G401 (cell line): ENCODE measurements around the gene MYH9. TPM values are rescaled to one million over a fixed set of nuclear protein-coding genes. Genes with fewer than 3 reads are reported as not detected.
A peak's percentile ranks its signal among the peaks of the same experiment; 100 is the strongest.

ENCODE experiments used
- DNase-seq: peaks from one replicate; pipeline ENCODE4 v3.0.0-alpha.2; 2015; ENCODE audit warnings: low spot score
- in situ Hi-C: cut with HindIII; loops from 2 replicates; pipeline ENCODE4 v1.10.0; 2016; ENCODE audit warnings: low sequenced_read_pairs, mixed read lengths
- total RNA-seq: library from RNA; depleted of rRNA; stranded (reverse); fragments of >200 nt; shearing (Covaris generic); gene quantifications from 2 replicates; pipeline ENCODE4 v1.2.3, GENCODE V29; 2014

The MYH9 gene
- total RNA-seq, 1 experiment from 2014 or later, result 185 TPM

DNA sequence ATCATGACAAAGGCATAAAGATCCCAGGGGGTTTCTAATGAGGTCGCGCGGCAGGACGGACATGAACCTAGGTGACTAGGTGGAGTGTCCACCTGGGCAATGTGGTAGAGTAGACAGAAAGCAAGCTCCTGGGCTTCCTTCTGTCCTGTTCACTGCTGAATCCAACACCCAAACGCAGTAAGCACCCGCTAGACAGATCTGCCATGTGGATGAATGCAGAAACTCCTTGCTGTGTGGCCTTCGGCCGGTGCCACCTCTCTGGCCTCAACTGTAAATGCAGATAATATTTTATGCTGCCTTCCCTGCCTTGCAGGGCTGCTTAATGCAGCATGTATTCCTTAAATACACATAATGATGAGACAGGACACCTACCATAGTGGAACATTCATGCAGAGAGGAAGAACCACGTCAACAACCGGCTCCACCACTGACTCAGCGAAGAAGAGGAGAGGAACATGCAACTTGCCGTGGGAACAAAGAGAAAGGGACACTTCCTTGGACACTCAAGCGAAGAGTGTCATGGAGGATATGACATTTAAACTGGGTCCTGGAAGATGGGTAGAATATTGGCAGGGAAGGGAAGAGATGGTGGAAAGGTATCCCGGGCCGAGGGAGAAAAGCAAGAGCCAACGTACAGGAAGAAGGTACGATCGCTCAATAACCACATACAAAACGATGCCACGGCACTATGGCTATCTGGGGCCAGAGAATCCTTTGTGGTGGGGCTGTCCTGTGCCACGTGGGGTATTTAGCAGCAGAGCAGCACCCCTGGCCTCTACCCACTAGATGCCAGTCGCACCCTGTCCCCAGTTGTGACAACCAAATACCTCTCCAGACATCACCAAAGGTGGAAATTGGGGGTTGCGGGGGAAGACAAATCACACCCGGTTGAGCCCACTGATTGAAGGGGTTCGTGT, 30.8 kb downstream of the MYH9 start:
- no peak for DNase-seq
- in situ Hi-C loops, result no loop called here

DNA sequence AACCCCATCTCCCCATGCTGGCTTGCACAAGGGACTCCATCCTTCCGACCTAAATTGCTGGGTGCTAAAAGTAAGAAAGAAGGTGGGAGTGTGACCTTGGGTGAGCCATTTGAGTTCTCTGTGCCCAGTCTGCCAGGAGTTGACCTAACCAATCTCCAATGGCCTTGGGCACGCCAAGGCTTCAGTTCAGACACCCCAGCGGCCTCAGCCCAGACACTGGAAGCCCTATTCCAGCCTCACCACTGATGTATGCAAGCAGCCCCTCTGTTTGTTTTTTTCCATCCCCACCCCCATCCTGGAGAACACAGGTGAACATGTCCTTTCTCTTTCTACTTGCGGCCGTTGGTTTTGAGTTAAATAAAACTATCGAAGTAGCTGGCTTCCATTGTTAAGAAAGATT, 31.9 kb downstream of the MYH9 start:
- no peak for DNase-seq
- in situ Hi-C loops, result no loop called here

DNA sequence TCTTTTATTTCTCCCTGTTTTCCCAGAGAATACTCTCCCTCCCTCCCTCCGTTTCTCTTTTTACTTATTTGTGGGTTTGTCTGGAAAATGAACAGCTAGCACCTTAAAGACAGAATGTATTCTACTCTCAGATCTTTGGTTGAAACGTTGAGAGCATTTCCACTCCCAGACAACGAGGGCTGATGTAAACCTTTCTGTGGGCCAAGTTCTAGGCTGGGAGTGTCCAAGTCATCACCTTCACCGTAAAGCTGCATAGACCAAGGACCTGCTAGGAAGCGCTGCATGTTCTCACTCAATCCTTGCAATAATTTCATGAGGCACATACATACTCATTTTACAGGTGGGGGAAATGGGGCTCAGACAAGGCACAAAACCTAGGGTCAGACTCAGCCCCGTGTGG, 32.4 kb downstream of the MYH9 start:
- in situ Hi-C loops, result no loop called here
- peak; percentile 61 for DNase-seq

DNA sequence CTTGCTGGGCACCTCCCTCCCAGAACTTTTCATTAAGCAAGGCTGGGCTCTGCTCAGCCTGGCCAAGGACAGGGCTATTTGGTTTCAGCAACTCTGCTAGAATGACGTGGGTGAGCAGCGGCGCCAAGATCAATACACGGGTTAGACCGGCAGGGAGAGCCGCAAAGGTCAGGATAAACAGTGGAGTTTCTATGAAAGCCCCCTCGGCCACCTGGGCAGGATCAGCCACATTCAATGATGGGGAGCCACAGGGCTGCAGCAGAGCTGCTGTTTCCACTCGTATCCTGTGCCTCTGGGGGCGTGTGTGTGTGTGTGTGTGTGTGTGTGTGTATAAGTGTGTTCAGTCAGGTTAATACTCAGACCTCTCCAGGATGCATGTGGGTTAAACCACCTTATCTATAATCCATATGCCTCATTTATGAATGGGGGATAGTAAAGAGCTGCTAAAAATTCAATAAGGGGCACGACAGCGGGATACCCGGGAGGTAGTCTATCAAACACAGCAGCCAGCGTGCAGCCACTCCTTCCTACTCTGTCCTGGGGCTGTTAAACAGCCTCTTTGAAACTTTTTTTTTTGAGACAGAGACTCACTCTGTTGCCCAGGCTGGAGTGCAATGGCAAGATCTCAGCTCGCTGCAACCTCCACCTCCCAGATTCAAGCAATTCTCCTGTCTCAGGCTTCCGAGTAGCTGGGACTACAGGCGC, 34.8 kb downstream of the MYH9 start:
- no peak for DNase-seq
- in situ Hi-C loops, result no loop called here

DNA sequence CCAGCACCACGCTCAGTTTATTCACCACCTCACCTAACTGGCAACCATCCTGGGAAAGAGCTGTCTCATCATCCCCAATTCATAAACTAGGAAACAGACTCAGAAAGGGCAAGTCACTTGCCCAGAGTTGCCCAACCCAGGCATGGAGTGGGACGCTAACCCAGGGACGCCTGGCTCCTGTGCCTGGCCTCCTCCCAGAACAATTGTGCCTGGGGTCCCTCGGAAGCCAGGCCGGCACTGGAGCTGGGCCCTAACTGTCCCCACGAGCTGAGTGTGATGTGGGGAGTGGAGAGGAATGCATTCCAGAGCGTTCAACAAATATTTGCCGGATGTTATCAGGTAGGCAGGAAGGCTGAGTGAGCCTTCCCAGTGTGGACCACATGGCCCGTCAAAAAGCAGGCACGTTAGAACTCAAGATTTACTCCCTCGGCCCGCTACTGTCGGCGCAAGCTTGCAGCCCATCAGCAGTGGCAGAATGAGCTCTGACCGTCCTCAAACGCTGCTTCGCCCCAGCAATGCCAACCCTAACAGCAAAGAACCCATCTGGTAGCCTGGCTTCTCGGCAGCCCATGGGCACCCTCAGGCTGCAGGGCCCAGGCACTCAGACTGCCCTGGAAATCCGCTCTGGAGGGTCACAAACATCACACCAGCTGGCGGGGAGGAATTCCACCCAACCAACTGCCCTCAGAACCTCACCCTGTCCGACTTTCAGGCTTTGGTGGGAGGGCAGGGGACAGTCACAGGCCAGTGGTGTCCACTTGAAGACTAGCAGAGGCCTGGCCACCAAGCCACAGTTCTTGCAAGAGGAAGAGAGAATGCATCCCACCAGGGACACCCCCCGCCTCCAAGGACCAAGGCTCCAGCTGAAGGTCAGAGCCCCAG, 35.6 kb downstream of the MYH9 start:
- in situ Hi-C loops, result no loop called here
- peak; percentile 48 for DNase-seq

DNA sequence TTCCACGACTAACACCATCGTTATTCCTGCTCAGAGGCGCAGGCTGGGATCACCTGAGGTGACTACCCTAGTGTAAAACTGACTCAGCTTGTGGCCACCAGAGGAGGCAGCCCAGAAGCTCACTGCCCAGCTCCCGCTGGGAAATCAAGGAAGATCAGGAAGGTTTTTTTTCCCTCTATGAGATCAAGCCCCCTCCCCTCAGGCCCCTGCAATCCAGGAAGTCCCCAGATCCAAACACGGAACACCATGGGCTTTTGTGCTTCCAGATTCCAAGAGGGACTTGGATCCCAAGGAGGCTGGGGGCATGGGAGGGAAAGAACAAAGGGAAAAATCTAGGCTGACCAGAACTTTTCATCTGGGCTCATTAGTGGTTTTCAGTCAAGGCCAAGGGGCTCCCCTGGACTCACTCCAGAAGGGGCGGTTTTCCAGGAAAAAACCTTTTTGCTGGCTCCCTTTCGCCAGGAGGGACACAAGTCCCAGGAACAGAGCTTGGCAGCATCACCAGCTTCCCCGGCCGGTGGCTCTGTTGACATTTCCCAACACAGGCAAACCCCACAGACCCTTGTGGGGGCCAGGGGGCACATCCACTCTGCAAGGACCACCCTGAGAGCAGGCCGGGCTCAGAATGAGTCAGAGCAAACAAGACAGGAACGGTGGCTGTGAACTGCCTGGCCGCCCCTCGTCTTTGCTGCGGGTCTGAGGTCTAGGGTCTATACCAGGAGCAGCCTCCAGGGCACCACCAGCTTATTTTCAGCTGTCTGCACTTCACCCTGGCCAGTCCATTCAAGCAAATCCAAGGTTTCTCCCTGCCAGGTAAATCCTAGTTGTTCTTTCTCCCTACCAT, 36.8 kb downstream of the MYH9 start:
- in situ Hi-C loops, result no loop called here
- DNase-seq, result no peak

DNA sequence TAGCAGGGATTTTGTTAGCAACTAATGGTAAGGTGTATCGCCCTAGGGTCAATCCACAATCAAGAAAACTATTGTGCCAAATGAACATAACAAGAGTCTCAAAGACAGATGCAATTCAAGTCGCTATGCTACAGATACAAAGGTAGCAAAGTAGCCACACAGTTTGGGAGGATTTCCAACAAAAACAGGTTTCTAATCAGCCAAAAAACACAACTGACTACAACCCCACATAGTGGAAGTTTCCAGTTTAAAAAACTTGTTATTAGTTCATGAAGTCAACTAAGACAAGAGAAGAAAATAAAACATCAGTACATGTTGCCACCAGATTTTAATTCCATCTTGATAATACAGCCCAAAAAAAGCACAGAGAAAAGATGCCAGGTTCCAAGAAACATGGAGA, 38.0 kb downstream of the MYH9 start:
- no peak for DNase-seq
- in situ Hi-C loops, result no loop called here

DNA sequence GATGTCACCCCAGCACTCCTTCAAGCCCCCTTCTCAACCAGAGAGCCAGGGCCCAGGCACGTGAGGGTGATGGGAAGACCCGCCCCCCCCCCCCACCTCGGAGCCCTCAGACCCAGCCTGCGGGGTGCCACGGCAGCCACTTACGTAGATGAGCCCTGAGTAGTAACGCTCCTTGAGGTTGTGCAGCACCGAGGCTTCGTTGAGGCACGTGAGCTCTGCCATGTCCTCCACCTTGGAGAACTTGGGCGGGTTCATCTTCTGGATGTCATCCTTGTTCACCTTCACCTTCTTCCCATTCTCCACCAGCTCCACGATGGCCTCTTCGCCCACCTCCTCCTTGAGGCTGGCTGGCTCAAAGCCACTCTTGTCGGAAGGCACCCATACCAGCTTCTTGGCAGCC, 39.0 kb downstream of the MYH9 start:
- in situ Hi-C loops, result no loop called here
- DNase-seq, result no peak

DNA sequence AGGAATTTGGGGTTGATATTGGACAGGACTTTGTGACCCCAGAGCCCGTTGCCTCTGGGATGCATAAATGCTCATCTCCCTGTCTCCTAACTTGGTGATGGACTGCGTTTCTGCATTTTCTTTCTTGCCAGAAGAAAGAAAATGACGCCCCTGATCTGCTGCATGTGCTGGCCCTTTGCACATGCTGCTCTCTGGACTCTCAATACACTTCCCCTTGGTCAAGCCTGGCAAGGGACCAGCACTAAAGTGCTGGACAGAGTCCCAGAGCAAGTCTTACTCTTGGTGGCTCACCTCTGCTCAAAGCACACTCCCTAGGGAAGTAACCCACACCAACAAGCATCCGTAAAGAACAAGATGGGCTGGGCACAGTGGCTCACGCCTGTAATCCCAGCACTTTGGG, 40.7 kb downstream of the MYH9 start:
- DNase-seq, result no peak
- in situ Hi-C loops, result no loop called here

DNA sequence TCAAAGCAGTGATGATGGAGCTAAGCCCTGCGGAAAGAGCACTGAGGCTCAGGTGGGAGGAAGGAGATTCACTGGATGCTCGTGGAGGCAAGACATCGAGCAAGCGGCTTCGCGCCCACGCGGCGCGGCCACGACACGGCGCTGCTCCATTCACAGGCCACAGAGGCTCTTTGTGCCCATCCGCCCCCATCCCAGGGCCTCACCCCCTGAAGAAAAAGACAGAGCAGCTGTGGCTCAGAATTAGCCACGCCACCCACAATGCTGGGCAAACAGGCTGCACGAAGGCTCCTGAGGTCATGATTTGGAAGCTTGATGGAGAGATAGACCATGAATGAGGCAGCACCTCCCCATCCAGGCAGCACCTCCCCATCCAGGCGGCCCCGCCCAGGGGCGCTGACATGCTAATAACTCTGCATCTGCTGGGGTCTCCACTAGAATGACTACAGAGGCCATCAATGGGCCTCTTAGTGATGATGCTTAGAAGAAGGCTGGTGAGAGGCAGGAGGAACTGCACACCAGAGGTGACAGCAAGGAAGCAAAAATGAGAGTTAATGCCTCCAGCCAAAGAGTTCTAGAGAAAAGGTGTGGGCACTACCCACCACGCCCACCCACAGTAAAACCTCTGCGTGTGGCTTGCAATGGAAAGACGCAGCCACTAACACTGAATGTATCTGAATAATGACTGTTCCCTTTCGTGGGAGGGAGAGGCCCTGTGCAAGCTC, 43.5 kb downstream of the MYH9 start:
- in situ Hi-C loops, result loop anchor here (5.0 kb wide), 1 partner anchor 88 kb away; no protein-coding TSS in a partner anchor
- DNase-seq, result no peak

DNA sequence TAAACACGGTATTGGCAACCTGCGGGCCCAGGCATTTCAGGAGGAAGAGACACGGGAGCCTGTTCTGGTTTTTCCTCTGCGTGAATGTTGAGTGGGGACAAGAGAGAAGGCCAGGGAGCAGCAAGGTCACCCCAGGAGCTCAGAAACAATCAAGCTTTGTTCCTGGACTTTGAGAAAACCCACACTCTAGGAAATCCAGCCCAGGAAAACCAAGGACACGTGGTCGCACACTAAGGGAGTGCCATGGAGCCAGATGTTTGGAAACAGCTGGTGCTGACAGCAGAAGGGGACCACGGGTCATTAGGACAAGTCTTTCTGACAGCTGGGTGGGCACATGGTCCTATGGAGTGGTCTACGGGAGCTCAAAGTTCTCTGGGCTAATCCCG, 44.1 kb downstream of the MYH9 start:
- no peak for DNase-seq

DNA sequence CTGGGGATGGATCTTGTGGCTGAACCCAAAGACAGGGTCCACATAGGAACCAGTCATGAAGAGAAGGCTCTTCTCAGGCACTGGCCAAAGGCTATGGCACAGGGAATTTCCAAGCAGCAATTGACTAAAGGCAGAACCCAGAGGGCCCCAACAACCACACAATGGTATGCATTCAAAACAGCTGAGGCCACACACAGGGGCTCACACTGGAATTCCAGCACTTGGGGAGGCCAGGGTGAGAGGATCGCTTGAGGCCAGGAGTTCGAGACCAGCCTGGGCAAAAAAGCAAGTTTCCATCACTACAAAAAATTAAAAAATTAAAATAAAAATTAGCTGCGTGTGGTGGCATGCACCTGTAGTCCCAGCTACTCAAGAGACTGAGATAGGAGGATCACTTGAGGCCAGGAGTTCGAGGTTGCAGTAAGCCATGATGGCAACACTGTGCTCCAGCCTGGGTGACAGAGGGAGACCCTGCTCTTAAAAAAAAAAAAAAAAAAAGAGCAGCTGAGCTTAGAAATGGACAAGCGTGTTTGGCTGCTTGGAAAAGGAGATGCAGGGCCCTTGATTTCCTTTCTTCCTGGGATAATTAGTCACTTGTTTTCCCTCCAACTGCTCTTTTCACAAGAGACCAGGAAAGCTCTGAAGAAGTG, 44.6 kb downstream of the MYH9 start:
- no peak for DNase-seq
- in situ Hi-C loops, result loop anchor here (5.0 kb wide), 1 partner anchor 89 kb away; no protein-coding TSS in a partner anchor

More for the DNA sequence above, 44.1 kb downstream of the MYH9 start:
- in situ Hi-C loops, result loop anchor here (5.0 kb wide), 1 partner anchor 89 kb away; no protein-coding TSS in a partner anchor

DNA sequence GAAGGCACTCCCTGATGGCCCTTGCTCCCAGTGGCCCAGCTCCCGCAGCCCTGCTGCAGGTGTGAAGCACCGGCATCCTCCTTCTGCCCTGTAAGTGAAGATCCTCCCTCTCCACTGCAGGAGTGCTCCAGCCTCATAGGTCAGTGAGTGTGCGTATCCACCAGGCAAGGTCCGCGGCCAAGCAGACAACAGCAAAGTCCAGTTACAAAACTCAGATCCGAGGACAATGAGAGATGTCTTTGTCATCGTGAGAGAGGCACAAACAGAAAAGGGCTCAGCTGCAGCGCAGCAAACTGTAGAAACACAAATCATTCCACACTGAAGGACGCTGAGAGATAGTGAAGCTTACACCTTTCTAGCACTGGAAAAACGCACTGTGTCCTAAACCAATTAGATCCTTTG, 46.1 kb downstream of the MYH9 start:
- in situ Hi-C loops, result loop anchor here (5.0 kb wide), 1 partner anchor 91 kb away; no protein-coding TSS in a partner anchor
- DNase-seq, result no peak

DNA sequence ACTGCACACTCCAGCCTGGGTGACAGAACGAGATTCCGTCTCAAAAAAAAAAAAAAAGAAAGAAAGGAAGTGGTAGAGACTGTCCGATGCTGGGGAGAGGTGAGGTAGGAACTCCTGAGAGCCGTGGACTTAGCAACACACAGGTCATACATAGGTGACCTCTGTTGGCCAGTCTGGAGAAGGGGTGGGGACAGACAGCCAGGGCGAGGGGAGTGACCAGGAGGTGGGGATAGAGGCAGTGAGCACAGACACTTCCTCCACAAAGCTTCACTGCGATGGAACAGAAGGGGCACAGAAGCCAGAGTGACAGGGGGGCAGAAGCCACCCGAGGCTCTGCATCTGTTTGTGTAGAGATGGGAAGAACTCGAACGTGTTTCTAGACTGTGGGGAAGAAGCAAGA, 47.1 kb downstream of the MYH9 start:
- no peak for DNase-seq
- in situ Hi-C loops, result loop anchor here (5.0 kb wide), 1 partner anchor 92 kb away; no protein-coding TSS in a partner anchor

DNA sequence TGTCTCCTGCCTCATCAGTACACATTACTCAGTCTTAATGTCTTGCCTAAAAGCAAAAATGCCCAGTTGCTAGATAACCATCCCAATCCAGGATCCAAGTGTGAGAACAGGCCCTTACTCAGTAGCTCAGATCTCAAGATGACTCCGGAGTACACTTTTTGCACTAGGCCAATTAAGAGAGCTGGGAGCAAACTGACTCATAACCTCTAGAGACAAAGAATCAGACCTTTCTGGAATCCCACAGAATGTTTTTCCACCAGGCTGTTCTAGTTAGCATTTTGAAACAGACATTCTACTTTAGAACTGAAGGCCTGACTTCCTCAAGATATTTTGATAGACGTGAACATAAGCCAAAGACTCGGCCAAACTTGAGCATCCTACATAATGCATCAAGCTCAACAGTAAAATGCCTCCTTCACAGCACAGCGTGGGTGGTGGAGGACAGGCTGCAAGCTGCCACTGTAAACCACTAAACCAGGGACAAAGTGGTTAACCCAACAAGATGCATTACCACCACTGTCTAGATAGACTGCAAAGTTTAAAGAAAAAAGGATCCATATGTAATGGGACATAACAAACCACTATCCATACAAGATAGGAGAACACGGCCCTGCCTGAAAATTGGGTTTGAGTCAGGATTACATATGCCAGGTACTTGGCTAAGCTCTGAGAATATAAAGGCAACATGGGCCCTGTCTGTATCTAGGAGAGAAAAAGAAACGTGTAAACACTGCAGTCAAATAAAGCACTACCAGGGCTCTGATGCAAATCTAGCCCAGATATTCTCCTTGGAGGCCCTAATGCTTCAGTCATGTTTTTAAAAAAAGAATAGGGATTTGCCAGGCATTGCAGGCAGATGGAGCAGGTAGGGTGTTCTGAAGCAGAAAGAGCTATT, 48.3 kb downstream of the MYH9 start:
- no peak for DNase-seq
- in situ Hi-C loops, result loop anchor here (5.0 kb wide), 1 partner anchor 93 kb away; no protein-coding TSS in a partner anchor

DNA sequence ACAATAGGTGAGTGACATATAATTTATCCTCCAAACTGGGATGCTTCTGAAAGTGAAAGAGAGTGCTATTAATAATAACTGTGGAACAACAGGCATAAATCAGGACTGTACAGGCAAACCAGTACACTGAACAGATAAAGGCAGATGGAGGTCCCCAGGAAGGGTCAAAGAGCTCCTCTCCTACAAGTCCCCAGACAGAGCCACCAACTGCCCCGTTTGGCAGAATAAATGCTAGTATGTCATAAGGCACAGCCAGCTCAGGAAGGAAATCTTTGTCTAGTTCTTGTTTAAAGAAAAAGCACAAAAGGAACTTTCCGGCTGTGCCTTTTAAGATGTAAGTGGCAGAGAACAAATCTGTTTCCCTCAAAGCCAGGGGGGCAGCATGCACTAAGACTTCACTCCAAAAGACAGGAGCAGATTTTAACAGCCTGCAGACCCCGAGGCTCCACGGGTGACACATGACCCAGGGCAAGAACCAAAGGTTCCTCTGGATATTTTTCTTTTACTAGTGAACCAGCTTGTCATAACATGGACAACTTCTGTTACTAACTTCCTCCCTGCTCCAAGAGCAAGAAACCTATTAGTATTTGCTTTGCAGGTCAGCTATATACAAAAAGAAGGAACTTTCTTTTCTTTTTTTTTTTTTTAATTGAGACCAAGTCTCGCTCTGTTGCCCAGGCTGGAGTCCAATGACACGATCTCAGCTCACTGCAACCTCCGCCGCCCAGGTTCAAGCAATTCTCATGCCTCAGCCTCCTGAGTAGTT, 50.2 kb downstream of the MYH9 start:
- peak; percentile 94 for DNase-seq
- in situ Hi-C loops, result no loop called here
